ENCODE measurements around the gene KIF27. TPM values are rescaled to one million over a fixed set of nuclear protein-coding genes. Genes with fewer than 3 reads are reported as not detected.

KIF27 gene, protein sequence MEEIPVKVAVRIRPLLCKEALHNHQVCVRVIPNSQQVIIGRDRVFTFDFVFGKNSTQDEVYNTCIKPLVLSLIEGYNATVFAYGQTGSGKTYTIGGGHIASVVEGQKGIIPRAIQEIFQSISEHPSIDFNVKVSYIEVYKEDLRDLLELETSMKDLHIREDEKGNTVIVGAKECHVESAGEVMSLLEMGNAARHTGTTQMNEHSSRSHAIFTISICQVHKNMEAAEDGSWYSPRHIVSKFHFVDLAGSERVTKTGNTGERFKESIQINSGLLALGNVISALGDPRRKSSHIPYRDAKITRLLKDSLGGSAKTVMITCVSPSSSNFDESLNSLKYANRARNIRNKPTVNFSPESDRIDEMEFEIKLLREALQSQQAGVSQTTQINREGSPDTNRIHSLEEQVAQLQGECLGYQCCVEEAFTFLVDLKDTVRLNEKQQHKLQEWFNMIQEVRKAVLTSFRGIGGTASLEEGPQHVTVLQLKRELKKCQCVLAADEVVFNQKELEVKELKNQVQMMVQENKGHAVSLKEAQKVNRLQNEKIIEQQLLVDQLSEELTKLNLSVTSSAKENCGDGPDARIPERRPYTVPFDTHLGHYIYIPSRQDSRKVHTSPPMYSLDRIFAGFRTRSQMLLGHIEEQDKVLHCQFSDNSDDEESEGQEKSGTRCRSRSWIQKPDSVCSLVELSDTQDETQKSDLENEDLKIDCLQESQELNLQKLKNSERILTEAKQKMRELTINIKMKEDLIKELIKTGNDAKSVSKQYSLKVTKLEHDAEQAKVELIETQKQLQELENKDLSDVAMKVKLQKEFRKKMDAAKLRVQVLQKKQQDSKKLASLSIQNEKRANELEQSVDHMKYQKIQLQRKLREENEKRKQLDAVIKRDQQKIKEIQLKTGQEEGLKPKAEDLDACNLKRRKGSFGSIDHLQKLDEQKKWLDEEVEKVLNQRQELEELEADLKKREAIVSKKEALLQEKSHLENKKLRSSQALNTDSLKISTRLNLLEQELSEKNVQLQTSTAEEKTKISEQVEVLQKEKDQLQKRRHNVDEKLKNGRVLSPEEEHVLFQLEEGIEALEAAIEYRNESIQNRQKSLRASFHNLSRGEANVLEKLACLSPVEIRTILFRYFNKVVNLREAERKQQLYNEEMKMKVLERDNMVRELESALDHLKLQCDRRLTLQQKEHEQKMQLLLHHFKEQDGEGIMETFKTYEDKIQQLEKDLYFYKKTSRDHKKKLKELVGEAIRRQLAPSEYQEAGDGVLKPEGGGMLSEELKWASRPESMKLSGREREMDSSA (N-terminal part only)
- total RNA-seq: 2.5 and 4.5 TPM in 2 replicates

DNA sequence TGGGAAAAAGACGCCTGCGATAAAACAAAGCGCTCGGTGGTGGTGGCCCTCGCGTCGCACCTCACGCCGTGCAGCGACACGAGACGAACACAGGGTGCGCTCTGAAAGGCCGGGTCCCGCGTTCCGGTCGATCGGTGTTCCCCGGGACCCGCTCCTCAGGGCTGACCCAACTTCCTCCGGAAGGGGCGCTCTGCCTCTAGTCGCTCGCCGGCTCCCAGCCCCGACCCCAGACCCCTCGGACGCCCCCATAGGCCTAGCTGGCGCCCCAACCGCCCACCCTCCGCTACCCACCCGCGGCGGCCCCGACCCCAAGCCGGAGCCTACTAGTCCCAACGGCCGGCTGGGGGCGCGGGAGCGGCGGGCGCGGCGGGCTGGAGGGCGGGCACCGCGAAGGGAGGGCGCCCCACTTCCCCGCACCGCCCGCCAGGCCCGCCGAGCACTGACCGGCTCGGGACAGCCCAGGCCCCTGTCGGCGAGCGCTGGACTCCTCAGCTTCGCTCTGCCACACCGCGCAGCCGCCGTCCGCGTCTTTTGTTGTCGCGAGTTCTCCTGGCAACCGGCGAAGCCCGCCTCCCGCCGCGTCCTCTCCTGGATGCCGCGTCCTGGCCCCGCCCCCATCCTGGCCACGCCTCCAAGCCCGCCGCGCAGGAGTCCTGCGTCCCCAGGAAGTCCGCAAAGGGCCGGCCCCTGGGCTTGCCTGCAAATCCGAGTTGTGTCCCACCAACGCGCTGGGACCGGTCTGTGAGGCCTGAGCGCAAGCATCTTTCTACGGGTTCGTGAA is at the start of gene KIF27:
Gene KIF27, minus strand, starts transcription at position 506 of the 781 bp plus-strand sequence. CDS start 5,841 bp downstream, outside the sequence.

GRCh38 chr9:83817356-83818278 is 103.6 kb downstream of the KIF27 start, which contains the start of gene GKAP1:
TSS of gene GKAP1 (minus strand) at chr9:83817769. CDS start at chr9:83806517, 11,252 bp downstream.

Other genes with a start within 250 kb of the KIF27 start
- 121 and 131 TPM in 2 replicates for gene UBQLN1, start 213.5 kb downstream of the KIF27 start, total RNA-seq
- gene GKAP1, start 103.7 kb downstream of the KIF27 start, total RNA-seq: 0.38 and 0.56 TPM in 2 replicates
- 494 and 715 TPM in 2 replicates for gene HNRNPK, start 58.8 kb upstream of the KIF27 start, total RNA-seq
- gene RMI1, start 59.4 kb upstream of the KIF27 start, total RNA-seq: 4.8 and 8.4 TPM in 2 replicates

Data from regular cardiac myocyte (primary cell).